Measurements from ENCODE around the gene ODR4. TPM values are rescaled to one million over a fixed set of nuclear protein-coding genes. Genes with fewer than 3 reads are reported as not detected.
"Not testable (repeated sequence)": the region's sequence is repeated elsewhere in the genome, so short reads cannot be mapped to it uniquely, and the experiment has no call there.

Gene ODR4
- 17.3 and 95.3 TPM in 2 replicates for total RNA-seq (2014; rRNA removed; shearing (Covaris generic))

- DNase-seq (ENCODE audit: low read depth), result peak; percentile 99
Measured at GRCh38 chr1:186375152-186375928, at the start of gene ODR4, which contains the start of gene TPR. Gene ODR4, plus strand, starts transcription at chr1:186375838. Its CDS starts 3,948 bp downstream, at chr1:186379786. Gene TPR, minus strand, starts transcription at chr1:186375253. Its CDS starts 225 bp downstream, at chr1:186375028.

DNA sequence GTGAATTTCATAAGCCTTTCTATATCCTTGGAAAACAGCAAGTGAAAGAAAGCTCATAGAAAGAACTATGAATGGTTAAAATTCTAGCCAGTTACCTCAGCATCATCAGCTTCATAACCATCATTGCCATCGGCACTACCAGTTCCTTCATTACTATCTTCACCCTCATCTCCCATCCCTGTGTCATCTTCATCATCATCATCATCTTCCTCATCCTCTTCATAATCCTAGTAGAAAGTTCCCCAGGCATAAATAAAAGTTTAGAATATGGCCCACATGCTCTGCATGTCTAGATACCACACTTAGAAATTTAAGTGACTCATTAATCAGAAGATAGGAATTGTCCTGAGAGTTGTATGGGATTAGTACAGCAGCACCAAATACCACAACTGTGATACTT is 49.6 kb upstream of the ODR4 start:
- no peak for DNase-seq (ENCODE audit: low read depth)

- no peak for DNase-seq (ENCODE audit: low read depth)
Measured at GRCh38 chr1:186327331-186327730, 48.3 kb upstream of the ODR4 start.

DNA sequence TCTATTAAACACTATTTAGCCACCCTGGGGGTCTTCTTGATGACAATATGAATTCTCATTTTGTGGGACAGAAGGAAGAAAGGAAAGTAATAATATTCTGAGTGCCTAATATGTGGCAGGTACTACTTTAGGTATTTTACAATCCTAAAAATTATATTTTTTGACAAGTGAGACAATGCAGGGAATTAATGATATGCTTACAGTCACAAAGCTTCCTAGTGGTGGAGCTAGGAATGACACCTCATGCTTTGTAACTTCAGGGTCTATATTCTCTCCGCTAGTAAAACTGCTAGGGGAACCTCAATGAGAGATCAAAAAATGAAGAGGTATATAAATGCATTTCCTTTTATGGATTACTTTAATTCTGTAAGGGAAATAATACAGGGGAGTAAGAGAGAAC is 44.9 kb upstream of the ODR4 start:
- no peak for DNase-seq (ENCODE audit: low read depth)

GRCh38 chr1:186337554-186337953 is 38.1 kb upstream of the ODR4 start:
- no peak for DNase-seq (ENCODE audit: low read depth)

DNA sequence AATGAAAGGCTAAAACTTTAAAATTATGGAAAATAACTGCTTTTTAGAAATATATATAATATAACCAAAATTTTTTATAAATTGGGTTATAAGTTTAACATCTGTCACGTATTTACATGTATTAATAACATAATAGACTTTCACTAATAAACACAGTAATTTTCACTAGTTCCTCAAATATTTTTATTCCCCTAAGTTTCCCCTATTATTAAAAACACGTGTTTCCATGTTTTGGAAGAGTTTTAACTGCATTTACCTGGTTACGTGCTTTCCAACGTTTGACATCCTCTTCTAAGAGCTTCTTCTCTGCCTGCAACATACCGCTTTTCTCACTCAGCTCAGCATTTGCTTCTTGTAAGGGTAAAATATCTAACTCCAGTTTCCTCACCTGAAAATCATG is 34.9 kb upstream of the ODR4 start:
- no peak for DNase-seq (ENCODE audit: low read depth)

GRCh38 chr1:186347837-186348691 is 27.6 kb upstream of the ODR4 start:
- not testable (repeated sequence) for DNase-seq (ENCODE audit: low read depth)

GRCh38 chr1:186374303-186375151 is 1.1 kb upstream of the ODR4 start:
- DNase-seq (ENCODE audit: low read depth), result peak; percentile 7

DNA sequence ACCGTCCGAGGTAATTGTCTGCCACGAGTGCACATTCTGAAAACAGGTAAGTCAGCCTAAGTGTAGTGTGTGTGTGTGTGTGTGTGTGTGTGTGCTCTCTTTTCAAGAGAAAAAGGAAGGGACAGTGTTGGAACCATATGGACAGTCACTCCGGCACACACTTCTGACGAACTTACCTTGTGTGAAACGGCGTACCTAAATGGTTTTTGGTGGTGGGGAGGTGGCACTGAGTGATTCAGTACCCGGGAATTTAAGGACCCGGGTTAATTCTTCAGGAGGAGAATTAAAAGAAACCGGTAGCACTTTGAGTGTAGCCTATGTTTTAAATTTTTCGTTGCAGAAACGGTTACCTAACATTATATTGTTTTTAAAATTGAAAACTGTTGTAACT is 286 bp downstream of the ODR4 start:
- DNase-seq (ENCODE audit: low read depth), result no peak

DNA sequence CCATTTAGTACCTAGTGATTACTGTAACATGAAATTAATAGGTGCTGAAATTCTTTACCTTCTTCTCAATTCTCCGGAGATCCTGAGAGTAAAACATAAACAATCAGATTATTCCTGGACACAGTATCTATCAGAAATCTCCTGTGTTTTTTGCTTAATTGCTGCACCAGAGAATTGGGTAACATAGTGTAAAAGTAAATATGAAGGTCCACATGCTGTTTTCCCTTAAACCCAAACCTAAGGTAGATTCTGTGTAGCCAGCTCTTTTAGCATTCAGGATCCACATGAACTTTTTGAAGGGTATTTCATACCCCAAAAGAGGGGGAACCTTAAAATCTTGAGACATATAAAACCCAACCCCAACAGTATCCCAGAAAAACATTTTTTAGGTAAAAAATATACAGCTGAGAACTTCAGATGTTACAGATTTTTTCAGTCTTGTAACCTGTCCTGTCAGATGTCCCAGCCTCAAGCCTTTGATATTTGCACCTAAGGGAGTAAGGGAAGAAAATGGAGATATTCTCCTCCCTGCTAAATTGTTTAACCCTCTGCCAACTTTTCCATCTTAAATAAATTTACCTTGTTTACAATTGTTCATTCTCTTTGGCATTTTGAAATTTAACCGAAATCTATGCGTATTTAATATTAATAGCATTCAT is 11.2 kb downstream of the ODR4 start:
- no peak for DNase-seq (ENCODE audit: low read depth)

DNA sequence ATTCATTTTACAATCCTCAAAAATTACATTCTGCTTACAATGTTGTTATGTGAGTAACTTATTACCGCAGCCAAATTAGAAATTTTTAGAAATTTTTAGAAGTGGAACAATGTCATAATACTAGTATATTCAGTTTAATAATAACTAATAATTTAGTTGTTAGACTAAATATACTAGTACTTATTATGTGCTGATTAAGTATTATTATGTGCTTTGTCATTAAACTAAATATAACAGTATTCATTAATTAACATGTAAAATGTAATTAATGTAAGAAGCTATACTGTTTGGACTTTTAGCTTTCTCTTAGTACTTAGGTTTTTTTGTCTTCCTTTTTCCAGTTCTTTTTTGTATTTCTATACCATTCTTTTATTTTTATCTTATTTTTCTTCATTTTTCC is 15.3 kb downstream of the ODR4 start:
- DNase-seq (ENCODE audit: low read depth), result no peak

DNA sequence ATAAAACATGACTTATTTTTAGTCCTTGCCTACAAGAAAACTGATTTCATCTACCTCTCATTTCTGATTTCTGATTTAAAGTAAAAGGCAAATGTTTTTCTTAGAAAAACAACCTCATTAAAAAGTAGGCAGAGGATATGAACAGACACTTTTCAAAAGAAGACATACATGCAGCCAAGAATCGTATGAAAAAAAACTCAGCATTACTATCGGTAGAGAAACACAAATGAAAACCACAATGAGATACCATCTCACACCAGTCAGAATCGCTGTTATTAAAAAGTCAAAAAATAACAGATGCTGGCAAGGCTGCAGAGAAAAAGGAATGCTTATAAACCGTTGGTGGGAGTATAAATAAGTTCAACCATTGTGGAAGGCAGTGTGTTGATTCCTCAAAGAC is 16.2 kb downstream of the ODR4 start:
- DNase-seq (ENCODE audit: low read depth), result no peak

- DNase-seq (ENCODE audit: low read depth), result not testable (repeated sequence)
Measured at GRCh38 chr1:186392711-186393110, 17.1 kb downstream of the ODR4 start.

DNA sequence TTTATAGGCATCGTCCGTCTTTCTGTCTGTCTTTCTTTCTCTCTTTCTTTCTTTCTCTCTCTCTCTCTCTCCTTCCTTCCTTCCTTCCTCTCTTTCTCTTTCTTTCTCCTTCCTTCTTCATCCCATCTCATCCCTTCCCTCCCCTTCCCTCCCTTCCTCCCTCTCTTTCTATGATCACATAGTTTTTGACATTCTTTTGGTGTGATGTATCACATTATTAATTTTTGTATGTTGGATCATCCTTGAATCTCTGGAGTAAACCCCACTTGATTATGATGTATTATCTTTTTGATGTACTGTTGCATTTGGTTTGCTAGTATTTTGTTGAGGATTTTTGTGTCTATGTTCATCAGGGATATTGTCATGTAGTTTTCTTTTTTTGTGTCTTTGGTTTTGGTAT is 25.8 kb downstream of the ODR4 start:
- DNase-seq (ENCODE audit: low read depth), result not testable (repeated sequence)

GRCh38 chr1:186403632-186404031 is 28.0 kb downstream of the ODR4 start:
- DNase-seq (ENCODE audit: low read depth), result no peak

GRCh38 chr1:186404454-186405051 is 28.9 kb downstream of the ODR4 start:
- DNase-seq (ENCODE audit: low read depth), result peak; percentile 8

- no peak for DNase-seq (ENCODE audit: low read depth)
Measured at GRCh38 chr1:186409091-186409490, 33.5 kb downstream of the ODR4 start.

GRCh38 chr1:186413319-186413718 is 37.7 kb downstream of the ODR4 start:
- no peak for DNase-seq (ENCODE audit: low read depth)

- no peak for DNase-seq (ENCODE audit: low read depth)
Measured at GRCh38 chr1:186418503-186418902, 42.9 kb downstream of the ODR4 start.

DNA sequence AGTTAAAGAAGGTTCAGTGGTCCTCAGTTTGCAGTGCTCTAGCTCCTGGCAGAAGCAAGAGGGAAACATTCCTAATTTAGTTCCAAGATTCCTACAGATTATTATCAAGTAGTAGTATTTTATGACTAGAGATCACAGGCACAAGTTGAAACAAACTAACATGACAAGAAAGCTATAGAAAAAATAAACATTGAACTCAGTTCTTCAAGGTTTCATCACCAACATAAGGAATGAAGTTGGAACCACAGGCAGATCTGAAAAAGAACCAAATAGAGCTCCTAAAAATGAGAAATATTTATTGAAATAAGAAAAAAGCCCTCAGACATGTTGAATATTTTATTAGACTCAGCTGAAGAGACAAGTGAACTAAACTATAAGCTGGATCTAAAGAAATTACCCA is 44.7 kb downstream of the ODR4 start:
- no peak for DNase-seq (ENCODE audit: low read depth)

DNA sequence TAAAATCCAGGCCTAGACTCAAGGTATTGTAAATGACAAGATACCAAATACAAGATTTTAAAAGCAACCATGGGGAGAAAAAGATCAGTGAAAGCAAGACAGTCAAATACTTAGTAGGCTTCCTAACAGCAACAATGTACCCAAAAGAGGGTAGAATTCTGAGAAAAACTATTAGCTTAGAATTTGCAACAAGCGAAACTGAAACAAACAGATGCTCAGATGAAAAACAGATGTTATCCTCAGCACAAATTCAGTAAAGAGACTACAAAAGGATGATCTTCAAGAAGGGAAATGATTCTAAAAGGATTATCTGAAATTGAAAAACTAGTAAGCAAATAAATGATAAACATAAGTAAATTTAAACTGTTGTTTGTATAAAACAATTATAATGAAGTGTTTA is 45.3 kb downstream of the ODR4 start:
- DNase-seq (ENCODE audit: low read depth), result no peak

All from Daoy (cell line).